Hematopoietic multipotent progenitor cell treated with erythropoietin and hydrocortisone succinate and interleukin-3 and kit ligand, for 17 days (in vitro differentiated cells): ENCODE measurements around the gene RNF217.
"Not testable (repeated sequence)": the region's sequence is repeated elsewhere in the genome, so short reads cannot be mapped to it uniquely, and the experiment has no call there.

Experiments
- DNase-seq: peaks from one replicate; pipeline ENCODE4 v3.0.0-alpha.2; 2015; ENCODE audit warnings: low spot score

Gene RNF217

DNA sequence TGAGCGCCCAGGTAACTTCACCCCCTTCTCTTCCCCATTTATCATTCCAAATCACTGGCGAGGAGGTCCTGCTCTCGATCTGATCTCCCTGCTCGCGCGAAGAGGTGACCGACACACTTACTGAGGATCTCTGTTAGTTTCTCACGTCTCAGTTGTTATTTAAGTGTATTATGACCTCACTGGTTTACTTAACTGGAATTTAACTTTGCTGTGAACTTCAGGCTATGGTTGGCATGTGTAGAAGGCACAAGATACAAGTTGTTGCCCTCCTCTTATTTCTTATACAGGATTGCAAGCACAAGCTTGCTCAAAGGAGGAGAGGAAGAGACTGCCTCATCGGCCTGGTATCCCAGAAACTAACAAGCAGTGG lies 1.2 kb downstream of the RNF217 start:
- peak; percentile 16 for DNase-seq

DNA sequence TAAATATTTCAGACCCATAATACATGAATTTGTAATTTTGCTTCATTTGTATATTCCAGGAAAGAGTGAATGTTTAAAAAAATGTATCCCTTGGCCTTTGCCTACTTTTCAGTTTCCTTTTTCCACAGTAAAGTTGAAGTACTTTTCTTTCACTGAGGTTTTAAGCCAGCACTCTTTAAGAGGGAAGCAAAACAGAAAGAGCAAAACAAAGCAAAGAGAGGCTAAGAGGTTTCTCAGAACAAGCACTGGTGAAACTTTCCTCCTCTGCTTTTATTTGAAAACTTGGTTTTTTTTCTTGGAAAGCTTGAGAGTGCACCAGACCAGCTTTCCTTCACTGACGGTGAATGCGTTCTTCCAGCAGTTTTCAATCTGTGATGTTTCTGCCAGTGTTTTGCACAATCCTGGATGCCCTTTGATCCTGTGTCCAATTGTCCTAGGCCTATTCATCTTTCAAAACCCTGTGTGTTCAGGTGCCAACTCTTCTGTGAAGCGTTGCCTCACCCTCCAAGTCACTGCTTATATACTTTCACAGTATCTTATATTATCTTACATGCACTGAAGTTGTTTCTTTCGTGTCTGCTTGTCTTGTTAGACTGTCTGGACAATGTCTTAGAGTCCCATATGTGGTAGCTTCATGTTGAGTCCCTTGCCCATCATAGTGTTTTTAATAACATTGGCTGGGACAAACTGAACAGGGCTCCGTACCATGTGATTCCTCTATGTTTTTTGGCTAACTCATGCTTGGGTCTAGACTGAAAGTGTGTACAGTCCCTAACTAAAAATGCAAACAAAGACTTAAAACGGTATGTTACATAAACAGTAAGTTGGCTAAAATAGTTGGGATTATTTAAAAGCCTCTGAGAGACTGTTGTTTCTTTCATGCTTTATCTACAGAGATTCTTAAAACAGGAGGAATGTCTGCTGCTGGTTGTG lies 1.9 kb downstream of the RNF217 start:
- DNase-seq, result peak; percentile 19

DNA sequence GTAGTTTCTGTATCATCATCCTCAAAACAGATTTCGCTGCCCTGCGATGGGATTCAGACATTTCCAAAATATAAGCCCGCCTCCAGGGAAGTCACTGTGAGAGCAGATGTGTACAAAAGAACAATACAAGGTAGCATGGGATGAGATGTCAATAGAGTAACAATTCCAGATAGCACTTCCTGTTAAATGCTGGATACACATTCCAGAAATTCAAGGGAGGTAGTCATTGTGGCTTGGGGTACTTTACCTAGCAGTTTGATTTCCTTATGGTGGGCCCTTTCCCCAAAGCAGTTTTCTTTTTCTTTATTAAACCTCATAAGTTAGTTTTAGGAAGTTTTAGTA lies 2.5 kb downstream of the RNF217 start:
- DNase-seq, result no peak

DNA sequence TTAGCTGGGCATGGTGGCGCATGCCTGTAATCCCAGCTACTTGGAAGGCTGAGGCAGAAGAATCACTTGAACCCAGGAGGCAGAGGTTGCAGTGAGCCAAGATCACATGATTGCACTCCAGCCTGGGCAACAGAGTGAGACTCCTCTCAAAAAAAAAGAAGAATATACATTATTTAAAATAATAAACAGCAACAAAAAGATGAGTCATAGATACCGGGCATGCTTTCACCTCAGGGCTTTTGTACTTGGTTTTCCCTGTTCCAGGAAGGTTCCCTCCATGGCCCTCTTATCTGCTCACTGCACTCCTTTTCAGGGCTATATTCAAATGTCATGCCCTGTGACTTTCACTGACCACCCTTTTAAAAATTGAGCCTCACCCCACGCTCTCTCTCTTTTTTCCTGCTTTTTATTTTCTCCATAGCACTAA lies 3.2 kb downstream of the RNF217 start:
- DNase-seq, result not testable (repeated sequence)

DNA sequence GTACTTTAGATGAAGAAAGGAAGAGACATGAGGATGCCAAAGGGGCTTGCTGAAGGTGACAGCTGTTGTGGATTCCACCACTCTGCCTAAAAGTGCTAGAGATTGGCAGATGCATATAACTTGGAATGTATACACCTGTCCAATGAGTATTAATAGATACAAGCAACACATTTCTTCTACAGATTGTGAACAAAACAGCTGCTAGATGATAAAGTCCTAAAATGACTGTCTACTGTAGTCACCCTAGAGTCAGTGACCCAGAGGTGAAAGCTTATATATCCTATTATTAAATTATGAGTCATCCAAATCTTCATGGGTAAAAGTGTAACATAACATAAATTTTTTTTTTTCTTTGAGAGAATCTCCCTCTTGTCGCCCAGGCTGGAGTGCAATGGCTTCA lies 5.2 kb downstream of the RNF217 start:
- no peak for DNase-seq

DNA sequence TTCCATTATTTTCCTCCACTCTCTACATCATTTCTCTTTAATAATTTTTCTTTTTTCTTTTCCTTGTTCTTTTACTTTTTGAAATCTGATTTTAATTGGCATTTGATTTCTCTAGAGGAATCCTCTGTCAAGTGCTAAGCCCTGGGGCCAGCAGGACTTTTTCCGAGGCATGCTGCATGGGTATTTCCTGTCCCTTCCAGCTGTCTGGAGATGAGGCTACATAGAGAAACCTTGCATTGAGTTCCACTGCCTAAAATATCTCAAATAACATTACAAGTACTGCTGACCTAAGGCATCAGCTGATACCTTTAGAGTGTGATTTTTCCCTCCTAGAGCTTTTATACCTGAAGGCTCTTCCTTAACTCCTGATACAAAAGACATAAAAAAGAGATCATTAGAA lies 6.2 kb downstream of the RNF217 start:
- DNase-seq, result no peak

DNA sequence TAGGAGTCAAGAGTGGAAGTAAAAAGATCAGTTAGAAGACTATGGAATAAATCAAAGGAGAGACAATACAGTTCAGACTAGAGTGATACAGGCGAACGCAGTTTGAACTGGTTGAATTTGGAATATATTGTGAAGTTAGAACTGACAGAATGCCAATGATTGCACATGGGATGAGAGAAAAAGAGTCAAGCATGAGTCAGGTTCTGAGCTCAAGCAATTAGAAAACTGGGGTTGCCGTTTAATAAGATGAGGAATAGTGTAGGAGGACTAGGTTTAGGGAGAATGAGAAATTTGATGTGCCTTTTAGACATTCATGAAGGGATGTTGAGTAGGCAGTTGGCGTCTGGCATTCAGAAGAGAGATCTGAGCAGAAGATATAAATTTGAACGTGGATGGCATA lies 8.0 kb downstream of the RNF217 start:
- DNase-seq, result no peak

DNA sequence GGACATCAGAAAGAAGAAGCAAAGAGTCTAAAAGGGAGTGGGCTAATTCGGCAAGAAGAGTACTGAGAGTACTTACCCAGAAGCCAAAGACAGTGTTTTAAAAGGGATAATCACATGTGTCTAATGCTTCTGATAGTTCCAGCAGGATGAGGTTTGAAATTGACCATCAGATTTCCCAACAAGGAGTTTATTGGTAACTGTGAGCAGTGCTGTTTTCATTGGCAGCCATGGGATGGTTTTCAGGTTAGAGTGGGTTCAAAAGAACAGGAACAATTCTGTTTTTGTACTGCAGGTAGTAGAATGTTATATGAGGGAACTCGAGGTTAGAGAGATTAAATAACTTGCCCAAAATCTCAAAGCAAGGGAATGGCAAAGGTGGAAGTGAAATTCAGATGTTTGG lies 8.5 kb downstream of the RNF217 start:
- DNase-seq, result no peak

DNA sequence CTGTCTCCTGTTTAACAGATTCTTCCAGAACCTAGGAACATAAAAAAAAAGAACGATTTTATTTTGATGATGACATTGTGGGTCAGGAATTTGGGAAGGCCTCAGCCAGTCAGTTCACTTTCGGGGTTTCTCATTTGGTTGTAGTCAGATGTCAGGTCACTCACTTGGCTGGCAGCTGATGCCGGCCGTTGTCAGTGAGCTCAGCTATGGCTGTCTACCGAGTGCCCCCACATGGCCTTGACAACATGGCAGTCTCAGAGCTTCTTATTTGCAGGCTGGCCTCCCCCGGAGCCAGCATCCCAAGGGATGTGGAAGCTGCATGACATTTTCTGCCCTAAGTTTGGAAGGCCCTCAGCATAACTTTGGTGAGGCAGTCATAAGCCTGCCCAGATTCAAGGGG lies 11.5 kb downstream of the RNF217 start:
- no peak for DNase-seq

DNA sequence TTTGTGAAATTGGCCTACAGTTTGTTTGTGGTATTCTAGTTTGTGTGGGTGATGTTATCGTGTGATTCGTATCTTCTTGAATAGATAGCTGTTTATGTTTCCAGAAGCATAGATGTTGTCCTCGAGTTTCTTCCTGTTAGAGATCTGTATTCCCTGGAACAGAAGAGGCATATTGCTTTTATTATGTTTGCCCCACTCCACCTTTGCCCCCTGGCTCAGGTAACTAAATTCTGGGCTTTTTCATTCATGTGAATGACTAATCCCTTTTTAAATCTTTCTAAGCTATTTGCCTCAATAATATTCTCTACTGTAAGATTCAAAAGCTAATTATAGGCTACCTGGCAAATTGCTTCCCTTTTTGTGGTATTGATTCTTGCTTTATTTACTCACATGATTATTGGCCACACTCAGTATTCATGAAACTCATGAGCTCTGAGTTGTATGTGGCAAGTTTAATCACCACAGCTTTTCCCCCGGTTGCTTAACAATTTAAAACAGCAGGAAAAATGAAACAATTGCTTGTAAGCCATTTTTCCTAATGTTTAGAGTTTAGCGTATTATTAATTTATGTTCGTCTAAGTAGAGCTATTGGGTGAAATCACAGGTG lies 12.6 kb downstream of the RNF217 start:
- DNase-seq, result no peak

DNA sequence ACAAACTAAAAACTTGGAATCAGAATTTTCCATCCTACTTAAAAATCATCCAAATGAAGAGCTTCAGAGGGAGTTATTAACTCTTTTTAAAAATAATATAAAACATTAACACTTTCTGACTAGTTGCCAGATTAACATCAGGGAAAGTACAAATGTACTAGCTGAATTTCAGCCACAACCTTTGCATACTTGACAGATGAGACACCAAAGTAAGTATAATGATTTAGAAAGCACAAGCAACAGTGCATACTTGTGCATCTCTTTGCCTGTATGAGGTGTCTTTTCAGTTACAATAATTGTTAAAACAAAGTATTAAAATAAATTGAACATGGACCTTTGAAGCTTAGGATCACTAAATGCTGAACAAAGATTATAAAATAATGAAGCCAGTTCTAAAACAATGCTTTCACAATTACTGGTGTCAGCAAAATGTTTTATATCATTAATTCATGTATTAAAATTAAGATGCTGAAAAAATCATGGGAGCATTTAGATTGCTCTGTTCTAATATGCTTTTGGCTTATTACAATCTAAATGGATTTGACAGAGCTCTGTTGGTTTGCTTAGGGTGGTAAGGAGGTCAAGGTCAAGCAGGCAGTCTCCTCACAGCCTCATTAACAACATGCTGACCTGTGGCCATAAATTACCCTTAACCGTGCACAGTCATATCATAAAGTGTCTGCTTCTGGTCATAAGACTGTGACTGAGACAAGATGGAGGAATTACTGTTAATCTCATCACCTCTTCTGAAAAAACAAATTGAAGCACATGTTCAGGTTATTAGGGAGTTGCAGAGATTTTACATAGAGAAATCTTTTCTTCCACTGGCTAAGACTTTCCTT lies 15.1 kb downstream of the RNF217 start:
- DNase-seq, result no peak

DNA sequence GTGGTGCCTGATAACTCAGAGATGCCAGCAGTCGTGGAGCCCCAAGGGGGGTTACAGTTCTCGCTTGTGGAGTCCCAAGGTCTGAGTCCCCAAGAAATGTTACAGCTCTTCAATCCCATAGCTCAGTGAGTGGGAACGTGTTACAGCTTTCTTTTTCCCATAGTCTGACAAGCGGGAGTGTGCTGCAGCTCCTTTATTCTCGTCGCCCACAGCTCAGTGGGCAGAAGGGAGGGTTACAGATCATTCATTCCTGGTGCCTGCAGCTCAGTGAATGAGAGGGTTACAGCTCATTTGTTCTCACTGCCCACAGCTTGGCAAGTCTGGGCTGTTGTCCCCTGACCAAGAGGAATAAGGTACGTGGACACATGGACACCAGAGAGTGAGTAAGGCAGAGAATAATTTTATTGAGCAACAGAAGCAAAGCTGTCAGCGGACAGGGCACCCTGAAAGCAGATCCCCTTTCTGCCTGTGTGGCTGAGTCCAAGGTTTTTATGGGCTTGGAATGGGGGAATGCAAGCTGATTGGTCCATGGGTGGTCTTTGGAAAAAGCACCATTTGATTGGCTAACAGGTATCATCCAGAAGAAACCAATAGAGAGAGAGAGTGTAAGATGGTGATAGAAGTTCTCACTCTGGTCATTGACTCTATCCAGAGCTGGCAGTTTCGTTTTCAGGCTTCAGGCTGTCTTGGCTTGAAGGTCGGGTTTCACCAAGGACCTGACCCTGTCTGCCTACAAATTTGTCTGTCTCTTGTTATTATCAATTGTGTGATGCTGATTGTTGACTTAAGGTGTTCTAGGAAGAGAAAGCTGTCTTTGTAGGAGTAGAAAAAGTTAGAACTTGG lies 16.4 kb downstream of the RNF217 start:
- DNase-seq, result no peak

DNA sequence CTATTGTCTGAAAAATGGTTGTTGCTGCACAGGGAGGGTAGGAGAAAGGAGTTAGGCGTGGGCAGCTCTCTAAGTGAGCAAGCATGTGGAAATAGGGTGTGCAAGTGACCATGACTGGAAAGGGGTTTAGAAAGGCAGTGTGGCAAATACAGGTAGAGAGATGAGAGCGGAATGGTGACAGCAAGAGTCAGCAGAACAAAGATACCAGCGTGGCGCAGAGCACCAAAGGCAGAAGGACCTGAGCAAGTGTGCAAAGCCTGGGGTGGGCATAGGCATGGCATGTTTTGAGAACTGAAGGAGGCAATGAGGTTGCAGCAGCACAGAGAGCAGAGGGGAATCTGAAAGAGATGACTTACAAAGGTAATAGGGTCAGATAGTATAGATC lies 17.0 kb downstream of the RNF217 start:
- DNase-seq, result no peak

DNA sequence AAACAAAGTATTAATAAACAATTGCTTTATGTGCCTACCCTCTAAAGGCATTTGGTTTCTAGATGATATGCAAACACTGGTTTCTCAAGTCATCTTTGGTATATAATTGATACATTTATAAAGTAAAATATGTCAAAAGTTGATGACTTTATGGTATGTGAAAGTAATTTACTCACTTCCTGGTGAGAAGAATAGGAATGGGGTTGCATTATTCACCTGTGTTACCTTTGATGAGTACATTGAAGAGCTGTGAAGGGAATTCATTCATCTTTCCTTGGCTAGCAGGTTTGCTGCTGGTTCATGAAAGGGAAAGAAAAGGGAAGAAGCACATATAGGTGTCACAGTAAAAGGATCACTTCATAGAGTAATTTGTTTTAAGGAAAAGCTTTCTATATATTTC lies 20.4 kb downstream of the RNF217 start:
- no peak for DNase-seq

DNA sequence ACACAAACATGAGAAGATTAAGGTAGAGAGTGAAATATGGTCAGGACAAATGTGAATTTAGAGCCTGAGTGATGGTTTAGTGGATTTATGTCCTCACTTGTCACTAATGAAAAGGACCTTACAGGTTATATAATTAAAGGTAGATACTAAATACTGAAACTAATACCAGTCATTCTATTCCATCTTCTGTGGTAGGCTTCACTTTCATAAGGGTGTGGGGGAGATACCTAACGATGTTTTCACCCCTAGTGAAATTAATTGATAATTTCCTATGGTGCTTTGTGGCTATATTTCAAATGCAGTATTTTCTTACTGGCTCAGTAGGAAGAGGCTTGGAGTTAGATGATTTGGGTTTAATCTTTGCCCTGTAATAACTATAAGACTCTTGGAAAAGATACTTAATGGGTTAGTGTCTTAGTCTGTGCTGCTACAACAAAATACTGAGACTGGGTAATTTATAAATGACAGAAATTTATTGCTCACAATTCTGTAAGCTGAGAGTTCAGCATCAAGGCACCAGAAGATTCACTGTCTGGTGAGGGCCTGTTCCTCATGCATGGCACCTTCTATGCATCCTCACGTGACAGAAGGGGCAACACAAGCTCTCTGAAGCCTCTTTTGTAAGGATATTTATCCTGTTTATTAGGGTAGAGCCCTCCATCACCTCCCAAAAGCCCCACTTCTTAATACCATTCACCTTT lies 21.3 kb downstream of the RNF217 start:
- DNase-seq, result no peak

DNA sequence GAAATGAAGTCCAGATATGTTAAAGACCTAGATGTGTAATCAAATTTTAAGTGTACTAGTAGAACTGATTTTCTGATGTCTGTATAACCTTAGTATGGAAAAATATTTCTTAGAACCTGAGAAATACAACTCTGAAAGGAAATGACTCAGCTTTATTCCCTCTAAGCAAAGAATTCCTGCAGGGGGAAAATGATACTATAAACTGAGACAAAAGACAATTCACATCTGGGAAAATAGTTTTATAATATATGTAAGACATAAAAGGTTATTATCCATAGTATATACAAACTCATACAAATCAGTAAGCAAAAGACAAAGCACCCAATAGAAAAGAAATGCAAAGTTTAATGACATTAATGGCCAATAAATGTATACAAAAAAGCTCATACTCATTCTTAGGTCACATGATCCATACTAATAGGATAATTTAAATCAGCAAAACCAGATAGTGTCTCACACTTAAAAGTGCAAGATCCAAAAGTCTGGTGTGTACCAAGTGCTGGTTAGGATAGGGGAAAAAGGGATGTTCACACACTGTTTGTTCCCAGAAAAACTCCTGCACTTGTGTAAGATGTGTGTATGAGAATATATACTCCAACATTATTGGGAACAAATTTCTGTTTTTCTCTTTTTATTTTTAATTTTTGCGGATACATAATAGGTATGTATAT lies 22.6 kb downstream of the RNF217 start:
- no peak for DNase-seq

DNA sequence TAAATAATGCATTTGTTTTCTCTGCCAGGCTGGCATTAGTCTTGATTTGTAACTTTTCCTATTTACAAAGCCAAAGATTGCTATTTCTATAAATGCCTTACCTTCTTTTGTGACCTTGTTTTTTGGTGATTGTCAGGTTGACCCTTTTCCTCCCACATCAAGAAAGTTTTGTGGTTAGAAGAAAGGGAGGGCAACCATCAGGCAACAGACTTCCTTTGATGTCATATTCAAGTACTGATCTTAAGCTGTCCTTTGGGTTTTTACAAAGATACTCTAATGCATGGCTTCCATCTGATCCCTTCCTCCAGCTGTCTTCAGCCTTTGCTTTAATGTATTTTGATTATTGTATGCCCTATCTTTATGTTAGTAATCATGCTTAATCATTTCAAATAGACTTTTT lies 23.9 kb downstream of the RNF217 start:
- no peak for DNase-seq

DNA sequence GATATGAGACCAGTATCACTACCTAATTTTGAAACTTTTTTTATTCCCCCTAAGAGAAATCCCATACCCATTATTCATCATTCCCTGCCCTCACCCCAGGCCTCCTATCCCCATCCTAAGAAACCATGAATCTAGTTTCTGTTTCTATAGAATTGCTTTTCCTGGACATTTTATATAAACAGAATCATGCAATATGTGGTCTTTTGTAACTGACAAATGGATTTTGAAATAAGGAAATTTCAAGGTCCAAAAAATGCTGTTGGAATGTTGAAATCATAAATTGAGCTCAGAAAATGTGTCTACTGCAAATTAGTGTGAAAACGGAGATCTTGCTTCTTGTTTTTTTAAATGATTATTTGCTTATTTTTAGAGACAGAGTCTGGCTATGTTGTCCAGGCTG lies 25.1 kb downstream of the RNF217 start:
- no peak for DNase-seq

DNA sequence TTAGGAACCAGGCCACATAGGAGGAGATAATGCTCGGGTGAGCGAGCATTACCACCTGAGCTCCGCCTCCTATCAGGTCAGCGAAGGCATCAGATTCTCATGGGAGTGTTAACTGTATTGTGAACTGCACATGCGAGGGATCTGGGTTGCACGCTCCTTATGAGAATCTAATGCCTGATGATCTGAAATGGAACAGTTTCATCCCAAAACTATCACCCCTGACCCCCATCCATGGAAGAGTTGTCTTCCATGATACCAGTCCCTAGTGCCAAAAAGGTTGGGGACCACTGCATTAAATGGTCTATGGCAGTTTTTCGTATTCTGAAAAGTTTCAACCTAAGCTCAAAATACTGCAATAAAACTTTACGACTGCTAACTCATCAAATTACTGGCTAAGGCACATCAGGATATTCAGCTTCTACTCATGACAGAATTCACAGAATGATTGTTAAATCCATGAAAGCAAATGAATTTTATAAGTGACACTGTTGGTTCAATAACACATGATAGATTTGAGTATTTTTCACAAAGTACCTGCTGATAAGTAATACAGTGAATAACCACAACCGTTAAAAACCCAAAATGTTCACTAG lies 25.9 kb downstream of the RNF217 start:
- no peak for DNase-seq
